Trophoblast cell (in vitro differentiated cells and primary cell): ENCODE measurements around the gene MRPL55.

Experiments
- DNase-seq, 2 donors: peaks; one replicate each; pipeline ENCODE4 v3.0.0-alpha.2; 2016
- H2AFZ ChIP-seq: 2 replicates; pipeline ENCODE4 v1.6.1; 2013; ENCODE audit warnings: low read length, moderate library complexity, mild to moderate bottlenecking; ENCODE audit not compliant: insufficient read depth, poor library complexity
- H2AK5ac ChIP-seq: 2 replicates; pipeline ENCODE4 v1.6.1; 2013; ENCODE audit warnings: mild to moderate bottlenecking, low read length
- H2BK120ac ChIP-seq: 2 replicates; pipeline ENCODE4 v1.6.1; 2013; ENCODE audit warnings: low read length, mild to moderate bottlenecking, moderate library complexity; ENCODE audit not compliant: insufficient read depth, poor library complexity
- H2BK12ac ChIP-seq: 2 replicates; pipeline ENCODE4 v1.6.1; 2013; ENCODE audit warnings: mild to moderate bottlenecking, low read length, moderate library complexity
- H2BK5ac ChIP-seq: 2 replicates; pipeline ENCODE4 v1.6.1; 2013; ENCODE audit warnings: low read length, low read depth, moderate library complexity, mild to moderate bottlenecking; ENCODE audit not compliant: poor library complexity
- H3K14ac ChIP-seq: 2 replicates; pipeline ENCODE4 v1.6.1; 2013; ENCODE audit warnings: mild to moderate bottlenecking, low read length
- H3K18ac ChIP-seq: 2 replicates; pipeline ENCODE4 v1.6.1; 2013; ENCODE audit warnings: mild to moderate bottlenecking, low read length
- H3K23ac ChIP-seq: 2 replicates; pipeline ENCODE4 v1.6.1; 2013; ENCODE audit warnings: low read length
- H3K27ac ChIP-seq: 2 replicates; pipeline ENCODE4 v1.5.1; 2013; ENCODE audit warnings: low read depth, mild to moderate bottlenecking, inconsistent platforms, low read length, moderate library complexity
- H3K27me3 ChIP-seq: 2 replicates; pipeline ENCODE4 v1.6.1; 2013; ENCODE audit warnings: inconsistent platforms, mild to moderate bottlenecking, low read length, moderate library complexity; ENCODE audit not compliant: insufficient read depth
- H3K36me3 ChIP-seq, 2 experiments: 1 replicate in 1 of 2; 2 replicates in 1 of 2; pipeline ENCODE4 v1.6.1; 2013; ENCODE audit warnings: low read length in 2 of 2, mild to moderate bottlenecking in 2 of 2, moderate library complexity in 1 of 2; ENCODE audit not compliant: insufficient read depth in 2 of 2, control insufficient read depth in 1 of 2
- H3K4ac ChIP-seq: 2 replicates; pipeline ENCODE4 v1.6.1; 2013; ENCODE audit warnings: low read depth, mild to moderate bottlenecking, low read length, moderate library complexity
- H3K4me1 ChIP-seq, 2 experiments: 1 replicate in 1 of 2; 2 replicates in 1 of 2; pipeline ENCODE4 v1.6.1; 2013; ENCODE audit warnings: low read length in 2 of 2, mild to moderate bottlenecking in 2 of 2, moderate library complexity in 1 of 2; ENCODE audit not compliant: insufficient read depth in 2 of 2, control insufficient read depth in 1 of 2
- H3K4me2 ChIP-seq: 2 replicates; pipeline ENCODE4 v1.6.1; 2013; ENCODE audit warnings: inconsistent platforms, mild to moderate bottlenecking, low read length, moderate library complexity
- H3K4me3 ChIP-seq: 2 replicates; pipeline ENCODE4 v1.5.1; 2013; ENCODE audit warnings: mild to moderate bottlenecking, low read depth, low read length, inconsistent platforms
- H3K79me1 ChIP-seq: one replicate; pipeline ENCODE4 v1.6.1; 2013; ENCODE audit warnings: low read length
- H3K79me2 ChIP-seq: 2 replicates; pipeline ENCODE4 v1.6.1; 2013; ENCODE audit warnings: low read length, mild to moderate bottlenecking; ENCODE audit not compliant: control insufficient read depth, insufficient read depth, poor library complexity
- H3K9ac ChIP-seq: 2 replicates; pipeline ENCODE4 v1.6.1; 2013; ENCODE audit warnings: mild to moderate bottlenecking, low read length
- H3K9me3 ChIP-seq: 2 replicates; pipeline ENCODE4 v1.6.1; 2013; ENCODE audit warnings: low read depth, mild to moderate bottlenecking, control low read depth, inconsistent platforms, low read length; ENCODE audit not compliant: insufficient read depth
- H4K12ac ChIP-seq: 2 replicates; pipeline ENCODE4 v1.6.1; 2013; ENCODE audit warnings: low read depth, mild to moderate bottlenecking, low read length, moderate library complexity
- H4K8ac ChIP-seq: 2 replicates; pipeline ENCODE4 v1.6.1; 2013; ENCODE audit warnings: low read depth, mild to moderate bottlenecking, low read length, moderate library complexity
- H4K91ac ChIP-seq: one replicate; pipeline ENCODE4 v1.6.1; 2013; ENCODE audit warnings: low read depth, mild to moderate bottlenecking, low read length, moderate library complexity
- WGBS: extraction: QIAGEN DNeasy Blood & Tissue Kit; methylation state at CpG from one replicate; pipeline ENCODE4 v1.1.7; 2013; ENCODE audit warnings: missing lambda C conversion rate; ENCODE audit not compliant: insufficient read length, insufficient coverage; ENCODE audit errors: extremely low coverage; 5-methylcytosine and 5-hydroxymethylcytosine counted together

MRPL55 gene

DNA sequence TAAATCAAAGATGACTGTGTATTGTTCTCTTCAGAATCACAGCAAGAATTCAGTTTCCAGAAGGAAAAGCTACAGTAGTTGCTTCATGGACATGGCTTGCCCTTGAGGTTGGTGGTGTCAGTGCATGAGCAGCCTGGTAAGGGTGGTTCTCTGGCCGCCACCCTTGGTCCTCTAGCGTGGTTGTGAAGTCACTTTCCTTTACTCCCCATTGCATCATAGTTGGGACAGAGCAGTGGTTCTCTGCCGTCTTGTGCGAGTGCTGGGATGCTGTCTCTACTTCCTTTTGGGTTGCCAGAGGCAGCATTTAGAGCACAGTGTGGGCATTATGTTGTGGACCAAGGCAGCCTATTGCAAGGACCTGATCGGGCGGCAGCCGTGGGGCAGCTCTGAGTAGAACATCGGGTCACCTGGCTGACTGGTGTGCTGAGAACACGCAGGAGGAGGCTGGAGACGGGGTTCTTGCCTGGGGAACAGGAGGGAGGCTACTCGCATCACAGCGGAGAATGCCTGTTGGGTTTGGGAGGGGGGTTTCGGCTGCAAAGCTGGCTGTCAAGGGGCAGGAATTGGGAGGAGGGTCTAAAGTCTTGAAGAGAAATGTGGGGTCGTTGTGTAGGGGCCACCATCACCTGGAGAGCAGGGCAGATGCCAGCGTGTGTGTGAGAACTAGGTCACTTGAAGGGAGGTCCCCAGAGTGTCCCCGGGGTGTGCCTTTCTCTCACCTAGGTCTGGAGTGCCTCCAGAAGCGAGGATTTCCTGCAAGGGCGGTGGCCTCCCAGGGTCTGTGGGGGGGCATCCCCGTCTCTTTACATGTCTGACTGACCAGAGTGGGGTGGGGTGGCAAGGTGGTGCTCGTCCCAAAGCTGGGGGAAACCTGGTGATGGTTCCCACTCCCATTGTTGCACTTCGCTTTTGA, 20.3 kb downstream of the MRPL55 start:
- no peak overlapping the region for H2AK5ac ChIP-seq
- peaks cover 2% of the 10 kb centered on the region for H3K9me3 ChIP-seq
- no peak overlapping the region for H3K14ac ChIP-seq
- H3K18ac ChIP-seq: no peak overlapping the region
- H2BK120ac ChIP-seq: no peak overlapping the region
- H3K4me1 ChIP-seq: peaks cover 44 to 62% of the 10 kb centered on the region in 2 experiments
- no peak overlapping the region for H4K91ac ChIP-seq
- peaks cover 23 to 42% of the 10 kb centered on the region in 2 experiments for H3K36me3 ChIP-seq
- H2AFZ ChIP-seq: no peak overlapping the region
- H3K9ac ChIP-seq: no peak overlapping the region
- no peak overlapping the region for H2BK12ac ChIP-seq
- peak overlapping the region; percentile 83 for H3K4ac ChIP-seq
- H2BK5ac ChIP-seq: no peak overlapping the region
- no peak overlapping the region for H3K4me2 ChIP-seq
- H4K8ac ChIP-seq: no peak overlapping the region
- no peak overlapping the region for H4K12ac ChIP-seq
- H3K4me3 ChIP-seq: no peak overlapping the region
- peaks cover 77% of the 10 kb centered on the region for H3K79me2 ChIP-seq
- WGBS: no CpG with 5 or more reads among the region's 21 CpGs
- no peaks in the 10 kb centered on the region for H3K27me3 ChIP-seq
- H3K23ac ChIP-seq: no peak overlapping the region
- peak in 1 of 2 donors; percentile 31 for DNase-seq
- no peak overlapping the region for H3K27ac ChIP-seq
- no peaks in the 10 kb centered on the region for H3K79me1 ChIP-seq

DNA sequence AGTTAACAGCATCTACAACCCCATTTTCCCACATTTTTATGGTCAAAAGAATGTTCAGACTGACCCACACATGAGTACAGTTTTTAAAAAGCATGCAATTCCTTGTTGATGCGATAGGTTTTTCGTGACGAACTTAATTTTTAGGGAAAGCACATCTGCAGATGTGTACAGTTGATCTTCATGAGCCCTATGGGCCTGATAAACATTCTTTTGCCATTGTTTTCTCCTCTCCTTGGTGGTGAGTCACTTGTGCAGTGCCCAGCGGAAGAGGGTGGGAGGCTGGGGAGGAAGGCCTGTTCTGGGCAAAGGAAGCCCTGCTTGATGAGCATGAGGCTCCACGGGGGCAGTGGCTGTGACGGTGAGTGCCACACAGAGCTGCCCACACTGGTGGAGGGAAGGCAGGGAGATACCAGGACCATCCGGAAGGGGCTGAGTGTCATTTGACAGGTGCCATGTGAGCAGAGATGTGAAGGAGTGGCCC, 21.3 kb downstream of the MRPL55 start:
- Histone ChIP-seq H4K91ac (no peak overlapping the region), H2BK5ac (no peak overlapping the region), H3K4me1 (peaks cover 39 to 58% of the 10 kb centered on the region in 2 experiments), H3K23ac (no peak overlapping the region), H2BK120ac (no peak overlapping the region), H3K18ac (no peak overlapping the region), H2AFZ (no peak overlapping the region), H3K4me3 (no peak overlapping the region), H3K27ac (no peak overlapping the region), H3K4me2 (no peak overlapping the region), H3K27me3 (no peaks in the 10 kb centered on the region), H3K14ac (no peak overlapping the region), H3K4ac (peak overlapping the region; percentile 50), H3K36me3 (peaks cover 25 to 38% of the 10 kb centered on the region in 2 experiments), H4K8ac (no peak overlapping the region), H3K79me1 (peaks cover 9% of the 10 kb centered on the region), H4K12ac (no peak overlapping the region), H3K9me3 (no peaks in the 10 kb centered on the region), H3K79me2 (peaks cover 80% of the 10 kb centered on the region), H2AK5ac (no peak overlapping the region), H2BK12ac (no peak overlapping the region), H3K9ac (no peak overlapping the region)
- peak; percentile 23 to 53 for DNase-seq
- no CpG with 5 or more reads among the region's 7 CpGs for WGBS

DNA sequence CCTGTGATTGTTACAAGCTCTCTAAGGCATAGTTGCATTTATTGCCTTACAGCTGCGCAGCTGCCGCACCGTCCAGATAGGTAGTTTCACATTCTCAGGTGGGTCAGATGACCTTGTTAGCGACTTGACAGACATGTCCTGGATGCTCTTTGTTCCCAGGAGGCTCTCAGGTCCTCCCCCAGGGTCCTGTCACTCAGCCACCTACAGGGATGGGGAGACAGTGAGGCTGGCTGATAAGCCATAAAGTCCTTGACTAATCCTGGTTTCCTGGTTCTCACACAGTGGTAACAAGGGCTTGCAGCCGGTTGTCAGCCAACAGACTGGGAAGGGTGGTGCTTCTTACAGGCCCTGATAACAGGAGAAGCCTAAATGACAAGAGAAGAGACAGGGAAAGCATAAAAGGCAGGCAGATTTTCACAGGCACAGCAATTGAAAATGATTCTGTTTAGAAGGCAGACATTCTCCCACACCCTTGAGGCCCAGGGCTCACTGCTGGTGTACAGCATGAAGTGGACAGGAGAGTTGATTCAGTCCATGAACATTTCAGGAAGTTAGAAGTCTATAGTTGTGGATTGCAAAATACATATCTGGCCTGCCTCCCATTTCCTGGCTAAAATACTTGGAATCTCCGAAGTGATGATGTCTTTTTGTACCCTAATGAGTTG, 23.7 kb downstream of the MRPL55 start:
- whole genome bisulfite sequencing: no CpG with 5 or more reads among the region's 6 CpGs
- H2BK5ac ChIP-seq: no peak overlapping the region

DNA sequence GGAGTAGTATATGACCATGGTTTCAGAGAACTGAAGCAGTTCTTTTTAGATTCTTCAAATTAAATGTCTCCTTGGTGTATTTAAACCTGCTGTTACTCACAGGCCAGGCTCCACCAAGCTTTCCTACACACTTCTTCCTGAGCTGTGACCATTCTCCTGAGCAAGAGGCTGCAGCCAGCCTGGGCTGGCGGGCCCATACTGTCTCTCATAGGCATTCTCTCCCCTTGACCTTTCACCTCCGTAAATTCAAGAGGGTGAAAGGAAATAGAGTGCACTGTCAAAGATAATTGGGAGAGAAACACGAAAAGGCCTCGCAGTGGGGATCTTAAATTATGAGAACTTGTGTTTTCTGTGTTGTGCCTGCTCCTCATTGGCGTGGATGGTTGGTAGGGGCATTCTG, 24.3 kb downstream of the MRPL55 start:
- H4K8ac ChIP-seq: no peak overlapping the region
- H3K79me1 ChIP-seq: peaks cover 15% of the 10 kb centered on the region
- H3K18ac ChIP-seq: no peak overlapping the region
- no CpG with 5 or more reads among the region's 5 CpGs for WGBS
- H4K91ac ChIP-seq: no peak overlapping the region
- H3K4ac ChIP-seq: peak overlapping the region; percentile 100
- no peaks in the 10 kb centered on the region for H3K9me3 ChIP-seq
- no peak overlapping the region for H2BK12ac ChIP-seq
- peaks cover 64% of the 10 kb centered on the region for H3K79me2 ChIP-seq
- no peak overlapping the region for H3K23ac ChIP-seq
- H3K14ac ChIP-seq: no peak overlapping the region
- peak overlapping the region; percentile 90 for H3K4me2 ChIP-seq
- no peak overlapping the region for H2AFZ ChIP-seq
- no peak overlapping the region for H3K4me3 ChIP-seq
- H3K4me1 ChIP-seq: peaks cover 32 to 53% of the 10 kb centered on the region in 2 experiments
- H3K36me3 ChIP-seq: peaks cover 17 to 19% of the 10 kb centered on the region in 2 experiments
- no peak for DNase-seq
- no peaks in the 10 kb centered on the region for H3K27me3 ChIP-seq
- H2BK5ac ChIP-seq: no peak overlapping the region
- H4K12ac ChIP-seq: no peak overlapping the region
- no peak overlapping the region for H2BK120ac ChIP-seq
- H2AK5ac ChIP-seq: no peak overlapping the region
- H3K9ac ChIP-seq: no peak overlapping the region
- H3K27ac ChIP-seq: no peak overlapping the region

More for the DNA sequence above, 23.7 kb downstream of the MRPL55 start:
- Histone ChIP-seq H3K9ac (no peak overlapping the region), H3K4me1 (peaks cover 35 to 57% of the 10 kb centered on the region in 2 experiments), H4K12ac (no peak overlapping the region), H3K18ac (no peak overlapping the region), H3K36me3 (peaks cover 22 to 23% of the 10 kb centered on the region in 2 experiments), H2BK120ac (no peak overlapping the region), H3K27ac (no peak overlapping the region), H3K23ac (no peak overlapping the region), H3K79me1 (peaks cover 15% of the 10 kb centered on the region), H3K79me2 (peaks cover 70% of the 10 kb centered on the region), H2AK5ac (no peak overlapping the region), H2AFZ (no peak overlapping the region), H3K4ac (peak overlapping the region; percentile 100), H3K4me2 (peak overlapping the region; percentile 90), H3K4me3 (no peak overlapping the region), H2BK12ac (no peak overlapping the region), H3K14ac (no peak overlapping the region), H3K9me3 (no peaks in the 10 kb centered on the region), H4K8ac (no peak overlapping the region), H3K27me3 (no peaks in the 10 kb centered on the region), H4K91ac (no peak overlapping the region)
- peak; percentile 60 to 79 for DNase-seq
